NCI-H2227 (cell line): ENCODE data around the gene GPC4.

Experiments used
- DNase-seq: peaks from one replicate; lab custom pipeline; 2025; ENCODE audit not compliant: unreplicated experiment; lab: John Stamatoyannopoulos, UW

The GPC4 gene

DNA sequence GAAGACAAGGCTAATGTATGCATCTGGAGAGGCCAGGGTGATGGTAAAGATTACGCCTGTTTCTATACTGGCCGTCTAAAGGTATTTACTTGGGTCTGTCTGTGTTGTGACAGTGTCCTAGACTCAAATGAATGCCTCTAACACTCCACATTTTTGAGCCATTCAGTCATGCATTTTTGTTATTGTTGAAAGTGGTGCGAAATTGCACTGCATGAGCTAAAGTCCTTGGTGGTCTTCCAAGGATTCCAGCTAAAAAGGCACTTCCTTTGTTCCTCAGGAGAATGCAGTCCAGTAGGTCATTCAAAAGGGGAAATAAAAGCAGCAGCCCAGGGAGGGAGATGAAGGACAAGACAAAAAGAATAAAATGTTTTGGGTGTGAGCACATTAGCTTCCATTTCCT is 3.0 kb downstream of the GPC4 start:
- DNase-seq: no peak

DNA sequence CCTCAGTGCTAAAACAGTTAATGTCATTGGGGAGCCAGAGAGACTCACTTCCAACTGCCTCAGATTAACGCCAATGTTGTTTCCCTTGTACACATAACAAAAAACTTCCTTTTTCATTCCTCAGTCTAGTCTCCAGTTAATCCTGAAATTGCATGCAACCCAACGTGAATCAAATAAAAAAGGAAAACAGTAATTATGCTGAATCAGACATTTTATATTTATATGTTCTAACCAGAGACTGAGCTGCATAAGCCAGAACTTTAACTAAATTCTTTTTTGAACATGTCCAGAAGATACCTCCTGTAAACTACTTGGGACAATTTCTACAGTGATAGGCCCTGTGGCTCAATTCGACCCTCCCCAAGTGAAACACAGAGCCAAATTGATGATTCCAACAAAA is 4.7 kb downstream of the GPC4 start:
- no peak for DNase-seq

DNA sequence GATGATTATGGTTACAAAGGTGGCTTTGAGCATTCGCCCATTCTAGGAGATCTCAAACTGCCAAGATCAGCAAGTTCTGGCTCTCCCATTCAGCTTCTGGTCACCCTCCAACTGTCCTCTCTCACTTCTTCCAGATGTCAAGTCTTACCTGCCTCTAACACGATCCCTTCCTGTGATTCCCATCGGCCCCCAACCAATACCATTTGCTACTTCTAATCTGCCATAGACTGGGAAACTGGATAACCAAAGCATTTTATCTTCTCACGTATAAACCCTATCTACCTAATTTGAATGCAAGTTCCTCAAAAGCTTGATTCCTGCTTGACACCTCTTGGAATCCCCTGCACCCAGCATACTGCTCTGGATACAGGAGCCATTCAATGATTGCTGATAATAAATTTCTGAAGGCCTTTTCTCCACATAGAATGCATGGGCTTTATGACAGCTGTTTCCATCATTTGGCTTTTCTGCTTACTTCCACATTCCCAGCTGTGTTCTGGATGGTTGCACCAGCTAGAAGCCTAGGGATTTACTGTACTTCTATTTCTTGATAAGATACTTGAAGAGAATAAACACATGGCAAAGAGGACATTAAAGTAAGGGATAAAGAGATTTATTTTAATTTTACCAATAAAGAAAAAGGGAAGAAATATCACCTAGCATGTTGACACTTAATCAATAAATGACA is 9.6 kb downstream of the GPC4 start:
- no peak for DNase-seq

DNA sequence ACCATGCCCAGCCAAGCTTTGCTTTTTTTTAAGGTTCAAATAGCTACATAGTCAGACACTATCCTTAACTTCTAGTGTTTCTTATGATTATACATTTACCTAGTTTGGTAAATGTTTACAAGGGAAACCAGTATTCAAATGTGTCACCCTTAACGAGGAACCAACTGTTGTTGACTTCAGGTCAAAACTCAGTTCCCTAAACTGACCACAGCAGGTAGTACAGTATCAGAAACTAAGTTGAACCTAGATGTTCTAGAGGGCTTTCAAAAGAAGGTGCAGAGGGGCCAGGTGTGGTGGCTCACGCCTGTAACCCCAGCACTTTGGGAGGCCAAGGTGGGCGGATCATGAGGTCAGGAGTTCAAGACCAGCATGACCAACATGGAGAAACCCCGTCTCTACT is 11.3 kb downstream of the GPC4 start:
- no peak for DNase-seq

DNA sequence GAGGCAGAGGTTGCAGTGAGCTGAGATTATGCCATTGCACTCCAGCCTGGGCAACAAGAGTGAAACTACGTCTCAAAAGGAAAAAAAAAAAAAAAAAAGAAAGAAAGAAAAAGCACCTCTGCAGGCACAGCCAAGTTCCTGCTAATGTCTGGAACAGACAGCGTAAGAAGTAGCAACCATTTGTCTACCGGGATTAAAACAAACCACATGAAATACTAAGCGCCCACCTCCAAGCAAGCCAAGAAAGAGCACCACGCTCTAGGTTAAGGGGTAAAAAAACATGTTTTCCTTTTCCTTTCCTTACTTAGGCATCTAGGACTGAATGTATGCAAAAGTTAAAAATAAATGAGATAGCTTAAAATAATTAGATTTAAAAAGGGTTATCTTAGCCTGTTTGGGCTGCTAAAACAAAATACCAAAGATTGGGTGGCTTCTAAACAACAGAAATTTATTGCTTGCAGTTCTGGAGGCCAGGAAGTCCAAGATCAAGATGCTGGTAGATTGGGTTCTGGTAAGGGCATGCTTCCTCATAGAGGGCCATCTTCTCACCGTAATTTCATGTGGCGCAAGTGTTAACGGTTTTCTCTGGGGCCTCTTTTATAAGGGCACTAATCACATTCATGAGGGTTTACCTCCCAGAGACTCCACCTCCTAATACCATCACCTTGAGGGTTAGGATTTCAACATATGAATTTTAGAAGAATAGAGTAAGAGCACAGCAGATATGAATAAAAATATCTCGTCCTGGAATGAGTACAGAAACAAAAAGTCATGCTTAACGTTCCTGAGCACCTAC is 12.3 kb downstream of the GPC4 start:
- no peak for DNase-seq

DNA sequence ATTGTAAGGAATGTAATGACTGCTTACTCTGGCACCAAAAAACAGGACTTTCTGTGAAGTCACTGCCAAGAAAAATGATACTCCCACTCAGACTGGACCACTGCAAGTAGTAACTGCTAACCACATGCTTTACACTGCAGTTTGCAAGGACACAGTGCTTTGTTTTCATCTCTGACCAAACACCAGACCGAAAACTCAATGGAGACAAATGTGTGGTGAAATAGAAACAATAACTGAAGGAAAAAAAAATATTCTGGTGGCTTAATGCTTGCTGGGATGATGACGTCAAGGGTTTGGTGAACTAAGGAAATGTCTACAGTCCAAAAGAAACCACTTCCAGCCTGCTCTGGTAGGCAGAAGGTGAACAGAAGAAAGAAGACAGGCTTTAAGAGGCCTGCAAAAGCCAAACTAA is 13.2 kb downstream of the GPC4 start:
- DNase-seq: no peak

DNA sequence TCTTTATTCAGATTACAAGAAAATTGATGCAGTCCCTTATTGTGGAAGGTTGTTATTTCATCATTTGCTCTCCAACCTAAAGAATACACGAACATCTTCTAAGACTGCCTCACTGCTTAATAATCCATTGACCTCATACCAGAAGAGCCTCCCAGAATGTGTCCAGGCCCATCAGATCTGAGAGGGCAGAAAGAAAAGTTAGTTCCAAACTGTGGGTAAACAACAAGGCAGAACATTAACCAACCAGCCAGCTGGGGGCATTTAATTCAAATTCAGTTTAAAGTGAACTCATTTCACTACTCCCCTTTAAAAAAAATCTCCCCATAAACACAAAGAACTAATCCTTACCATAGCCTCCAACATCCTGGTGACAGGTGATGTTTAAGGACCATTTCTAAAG is 13.8 kb downstream of the GPC4 start:
- no peak for DNase-seq

DNA sequence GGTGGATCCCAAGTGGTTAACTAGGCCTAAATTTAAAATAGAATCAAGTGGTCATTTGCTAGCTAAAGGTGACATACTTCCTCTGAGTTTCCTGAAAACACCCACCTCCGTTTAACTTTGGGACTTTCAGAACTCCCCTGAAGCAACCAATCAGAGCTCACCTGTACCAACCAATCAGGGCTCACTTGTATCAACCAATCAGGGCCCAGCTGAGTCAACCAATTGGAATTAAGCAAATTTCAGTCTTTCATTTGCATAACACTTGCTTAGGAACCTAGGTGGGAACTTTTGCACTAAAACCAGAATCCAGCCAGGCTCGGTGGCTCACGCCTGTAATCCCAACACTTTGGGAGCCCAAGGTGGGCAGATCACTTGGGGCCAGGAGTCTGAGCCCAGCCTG is 15.9 kb downstream of the GPC4 start:
- DNase-seq: no peak

DNA sequence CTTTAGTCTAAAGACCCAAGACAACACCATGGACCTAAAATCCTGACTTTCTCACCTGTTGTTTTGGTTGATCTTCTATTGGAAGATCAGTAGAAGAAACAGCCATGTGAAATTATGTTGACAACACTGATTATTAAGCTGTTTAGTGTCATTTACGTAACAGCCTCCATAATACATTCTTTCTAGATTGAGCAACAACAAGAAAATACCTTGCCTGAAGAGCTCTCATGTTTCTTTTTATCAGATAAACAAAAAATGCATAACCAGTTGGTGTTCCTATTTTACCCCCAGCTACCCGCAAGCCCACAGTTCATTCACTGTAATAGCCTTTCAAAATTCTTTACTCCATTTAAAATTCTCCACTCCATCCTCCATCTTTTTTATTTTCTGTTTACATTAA is 20.5 kb downstream of the GPC4 start:
- no peak for DNase-seq

DNA sequence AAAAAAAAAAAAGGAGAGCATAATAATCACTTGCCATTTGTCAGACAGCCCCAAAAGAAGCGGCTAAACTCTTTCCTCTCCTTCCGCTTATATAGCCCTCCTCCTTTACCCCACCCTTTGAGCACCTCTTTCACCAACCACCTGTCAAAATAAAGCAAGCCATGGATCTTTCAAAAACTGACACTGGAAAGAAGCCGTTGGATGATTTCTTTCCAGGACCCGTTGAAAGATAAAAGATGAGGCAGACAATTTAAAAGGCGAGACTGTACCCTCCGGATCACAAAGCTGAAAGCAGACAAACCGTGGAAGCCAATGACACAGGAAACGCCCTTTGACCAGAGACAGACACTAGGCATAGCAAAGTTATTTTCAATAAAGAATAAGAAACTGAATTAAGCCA is 22.6 kb downstream of the GPC4 start:
- DNase-seq: no peak

DNA sequence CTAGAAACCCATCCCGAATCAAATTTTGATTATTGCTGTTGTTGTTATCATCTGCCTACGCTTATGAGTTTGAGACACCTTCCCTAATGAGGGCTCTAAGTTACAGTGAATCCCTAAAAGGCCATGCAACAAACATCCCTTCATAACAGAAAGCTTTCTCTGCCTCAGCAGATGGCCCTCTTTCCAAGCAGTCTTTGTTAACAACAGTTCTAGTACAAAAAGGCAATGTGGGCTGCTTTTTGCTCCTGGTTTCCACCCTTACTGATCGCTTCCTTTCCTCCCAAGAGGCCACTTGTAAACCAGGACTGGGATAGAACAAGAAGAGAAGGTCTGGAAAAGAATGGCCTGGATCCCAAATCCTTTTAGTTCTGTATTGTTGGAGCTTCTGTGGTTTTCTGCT is 24.2 kb downstream of the GPC4 start:
- DNase-seq: no peak

DNA sequence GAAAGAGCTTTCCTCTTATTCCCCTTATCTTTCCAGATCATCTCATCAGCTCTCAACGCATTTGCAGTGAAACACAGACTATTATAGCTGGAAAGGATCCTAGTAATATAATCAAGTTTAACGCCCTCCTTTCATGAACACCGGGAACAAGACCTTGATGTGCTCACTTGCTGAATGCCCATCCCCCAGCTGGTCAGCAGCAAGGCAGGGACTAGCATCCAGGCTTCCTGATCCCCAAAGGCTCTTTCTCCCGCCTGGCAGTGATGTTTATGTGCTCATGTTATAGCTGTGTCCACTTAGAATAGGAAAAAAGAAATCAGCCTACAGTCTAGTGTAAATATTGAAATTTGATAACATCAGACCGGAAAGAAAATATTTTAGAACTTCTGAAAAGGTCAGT is 24.6 kb downstream of the GPC4 start:
- no peak for DNase-seq

DNA sequence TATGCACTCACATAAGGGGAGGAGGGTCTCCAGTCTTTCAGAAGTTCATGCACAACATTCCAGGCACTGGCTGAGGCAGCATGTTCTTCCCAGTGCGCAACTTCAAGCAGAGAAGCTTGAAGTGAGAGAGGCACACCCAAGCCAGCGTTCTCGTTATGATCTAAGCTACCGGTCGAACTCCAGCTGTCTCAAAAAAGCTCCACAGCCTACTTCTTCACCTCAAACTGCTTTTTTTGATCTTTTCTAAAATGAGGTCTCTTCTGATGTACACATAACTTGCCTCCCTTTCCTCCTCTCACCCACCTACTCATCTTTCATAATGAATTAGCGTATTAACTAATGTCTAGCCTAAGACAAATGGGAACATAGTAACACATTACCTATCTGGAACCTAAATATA is 25.3 kb downstream of the GPC4 start:
- no peak for DNase-seq

DNA sequence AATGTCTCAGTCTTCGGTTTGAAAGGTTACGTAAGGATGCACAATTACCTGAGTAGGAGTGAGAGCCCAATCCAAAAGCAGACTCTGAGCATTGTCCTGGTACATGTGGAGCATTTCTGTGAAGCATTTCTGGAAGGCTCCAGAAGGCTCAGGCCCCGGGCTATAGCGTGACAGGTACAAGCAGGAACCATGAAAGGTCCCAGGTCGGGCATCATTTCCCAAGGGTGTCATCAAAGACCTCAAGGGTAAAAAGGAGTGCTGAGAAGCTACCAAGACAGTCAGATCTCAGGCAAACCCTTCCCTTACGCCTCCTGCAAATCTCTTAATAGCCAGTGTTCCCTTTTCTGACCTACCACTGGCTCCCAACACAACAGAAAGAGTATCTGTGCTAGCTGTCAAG is 30.8 kb downstream of the GPC4 start:
- no peak for DNase-seq

DNA sequence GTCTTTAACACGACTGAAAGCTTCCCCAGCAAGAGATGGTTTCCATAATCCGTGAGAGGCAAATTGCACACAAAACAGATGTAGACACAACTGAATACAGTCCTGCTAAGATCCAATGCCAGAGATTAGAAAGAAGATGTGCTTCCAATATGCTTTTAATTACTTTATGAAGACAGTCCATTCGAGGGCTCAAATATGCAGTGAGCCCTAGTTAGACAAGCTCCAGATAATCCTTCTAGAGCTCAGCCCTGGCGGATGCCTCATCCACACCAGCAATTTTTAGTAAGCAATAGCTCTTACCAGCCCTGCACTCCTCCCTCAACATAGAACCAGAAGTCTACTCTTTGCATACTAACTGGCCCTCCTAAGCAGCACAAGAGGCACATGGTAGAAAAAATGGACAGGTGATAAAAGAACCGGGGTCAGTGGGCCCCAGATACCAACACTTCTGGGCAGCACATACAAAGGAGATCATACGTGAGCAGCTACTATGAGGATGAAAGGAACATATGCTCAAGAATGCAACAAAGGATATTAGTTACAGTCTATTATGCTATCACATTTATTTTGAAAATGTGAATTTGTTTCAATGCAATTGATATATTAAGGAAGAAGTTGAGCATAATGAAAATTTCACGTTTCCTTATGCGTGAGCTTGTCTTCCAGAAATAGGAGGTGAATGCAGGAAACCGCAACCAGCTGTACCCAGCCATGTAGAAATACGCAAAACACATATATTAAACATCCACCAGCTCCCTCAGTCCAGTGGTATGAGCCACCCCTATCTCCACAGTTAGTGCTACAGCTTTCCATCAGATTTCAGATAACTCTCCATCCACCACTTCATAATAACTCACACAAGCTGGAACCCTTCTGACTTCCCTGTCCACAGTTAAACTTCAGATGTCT is 34.3 kb downstream of the GPC4 start:
- no peak for DNase-seq

DNA sequence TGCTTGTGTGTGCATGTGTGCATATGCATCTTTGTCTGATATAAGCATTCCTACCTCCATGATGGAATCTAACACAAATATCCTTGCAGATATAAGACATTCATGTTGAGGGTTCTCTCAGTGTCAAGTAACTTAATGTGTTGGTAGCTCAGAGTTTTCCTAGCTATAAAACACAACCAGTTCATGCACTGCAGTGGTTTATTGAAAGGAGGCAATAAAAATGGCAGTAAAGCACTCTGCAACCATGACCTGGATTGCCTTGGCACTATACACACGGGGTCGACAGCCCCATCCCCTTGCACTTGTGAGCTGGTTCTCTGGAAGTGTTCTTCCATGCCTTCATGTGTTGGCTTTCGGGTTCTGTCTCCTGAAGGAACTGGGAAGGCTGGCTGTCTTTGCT is 38.9 kb downstream of the GPC4 start:
- DNase-seq: no peak

DNA sequence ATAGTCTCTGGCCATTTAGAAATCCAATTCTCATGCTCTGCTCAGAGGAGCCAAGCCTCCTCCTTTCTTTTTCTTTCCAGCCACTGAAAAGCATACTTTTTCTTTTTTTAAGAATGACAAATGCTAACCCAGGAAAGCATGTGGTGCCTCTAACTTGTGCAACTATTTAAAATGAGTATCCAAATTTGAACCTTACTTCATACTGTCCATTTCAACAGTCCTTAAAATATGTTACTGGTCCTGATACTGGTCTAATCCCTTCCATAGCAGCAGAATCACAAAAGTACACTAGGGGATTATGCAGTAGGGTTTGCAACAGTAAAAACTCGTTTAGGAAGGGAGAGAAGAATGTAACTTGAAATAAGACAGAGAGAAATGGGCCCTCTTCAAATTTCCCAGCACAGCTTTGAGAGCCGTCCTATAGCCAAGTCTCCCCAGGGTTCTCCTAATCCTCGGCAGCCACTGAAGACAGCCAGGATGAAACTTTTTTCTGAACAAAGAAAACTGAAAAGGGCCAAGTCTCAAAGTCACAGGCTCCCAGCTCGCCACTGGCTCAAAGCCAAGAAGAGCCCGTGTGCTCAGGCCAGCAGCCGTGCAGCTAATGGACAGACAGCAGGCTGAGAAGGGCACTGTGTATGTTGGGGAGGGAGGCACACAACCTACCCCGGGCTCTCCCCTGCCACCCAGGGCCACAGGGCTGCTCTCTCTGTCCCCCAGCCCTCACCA is 39.5 kb downstream of the GPC4 start:
- no peak for DNase-seq

DNA sequence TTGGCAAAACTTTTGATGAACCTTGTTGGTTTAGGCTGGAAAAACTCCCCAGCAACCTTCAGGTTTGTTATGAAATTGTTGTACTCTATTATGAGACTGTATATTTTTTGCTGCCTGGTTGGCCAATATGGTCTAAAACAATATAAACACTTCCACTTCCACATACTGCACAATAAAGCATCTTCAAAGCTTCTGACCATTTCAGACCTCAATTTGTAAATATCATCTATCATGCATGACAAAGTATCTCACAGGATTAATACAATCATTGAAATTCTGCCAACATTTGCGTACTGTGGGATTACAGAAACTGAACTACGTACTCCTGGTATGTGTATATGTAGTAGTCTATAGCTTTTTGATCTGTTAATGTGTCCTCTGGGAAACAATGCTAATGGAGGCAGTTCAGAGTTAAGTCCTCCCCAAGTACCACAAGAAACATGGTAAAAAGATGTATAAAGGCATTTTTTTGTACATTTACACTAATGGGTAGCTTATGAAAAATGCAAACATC is 40.4 kb downstream of the GPC4 start:
- no peak for DNase-seq

DNA sequence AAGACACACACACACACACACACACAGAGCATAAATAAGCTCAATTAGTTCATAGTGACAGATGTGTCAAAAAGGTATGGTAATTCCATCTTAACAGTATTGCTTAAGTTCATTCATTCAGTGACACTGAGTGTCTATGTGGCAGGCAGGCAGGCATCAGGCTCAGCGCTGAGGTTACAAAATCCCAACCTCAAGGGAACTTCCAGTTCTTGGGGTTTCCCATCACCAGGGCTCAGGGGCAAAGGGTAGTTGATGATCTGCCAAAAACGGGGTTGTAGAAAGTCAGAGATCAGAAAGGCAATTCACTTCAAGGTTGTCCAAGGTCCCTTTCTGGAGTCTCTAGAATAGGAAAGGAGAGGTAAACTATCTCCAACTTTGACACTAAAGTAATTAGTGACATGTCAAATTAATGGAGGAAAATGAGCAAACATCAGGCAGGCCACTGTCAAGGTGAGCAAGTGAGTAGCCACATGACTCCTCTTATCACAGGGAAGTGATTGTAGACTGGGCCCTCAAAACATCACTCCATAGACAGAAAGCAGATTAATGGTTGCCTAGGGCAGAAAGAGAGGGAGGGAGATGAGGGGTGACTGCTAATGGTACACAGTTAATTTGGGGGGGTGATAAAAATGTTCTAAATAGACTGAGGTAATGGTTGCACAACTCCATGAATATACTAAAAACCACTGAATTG is 41.8 kb downstream of the GPC4 start:
- DNase-seq: no peak

DNA sequence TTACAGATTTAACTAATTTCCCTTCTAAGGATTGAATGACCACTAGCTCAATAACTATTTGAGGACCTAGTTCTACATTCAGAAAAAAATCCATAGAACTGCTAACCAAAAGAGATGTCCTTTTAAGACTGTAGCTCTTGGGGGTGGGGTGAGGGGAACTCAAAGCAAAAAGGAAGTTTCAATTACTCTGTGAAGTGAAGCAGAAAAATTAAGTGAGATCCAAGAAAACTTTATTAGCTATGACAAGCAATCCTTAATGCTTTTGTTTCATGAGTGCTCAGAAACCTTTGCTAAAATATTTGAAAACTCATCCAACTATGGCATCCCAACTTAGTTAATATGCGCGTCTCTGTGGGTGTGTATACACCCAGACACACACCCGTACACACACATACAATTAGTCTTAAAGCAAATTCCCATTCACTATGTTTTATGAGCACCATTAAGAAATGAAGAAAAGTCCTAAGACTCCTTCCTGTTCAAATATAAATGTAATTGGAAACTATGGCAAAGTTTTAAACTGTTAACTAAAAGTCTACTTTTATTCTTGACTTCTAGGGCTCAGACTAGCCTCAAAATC is 44.5 kb downstream of the GPC4 start:
- no peak for DNase-seq
